ENCODE measurements around the gene SGMS1.
A peak's percentile ranks its signal among the peaks of the same experiment; 100 is the strongest.

The SGMS1 gene

DNA sequence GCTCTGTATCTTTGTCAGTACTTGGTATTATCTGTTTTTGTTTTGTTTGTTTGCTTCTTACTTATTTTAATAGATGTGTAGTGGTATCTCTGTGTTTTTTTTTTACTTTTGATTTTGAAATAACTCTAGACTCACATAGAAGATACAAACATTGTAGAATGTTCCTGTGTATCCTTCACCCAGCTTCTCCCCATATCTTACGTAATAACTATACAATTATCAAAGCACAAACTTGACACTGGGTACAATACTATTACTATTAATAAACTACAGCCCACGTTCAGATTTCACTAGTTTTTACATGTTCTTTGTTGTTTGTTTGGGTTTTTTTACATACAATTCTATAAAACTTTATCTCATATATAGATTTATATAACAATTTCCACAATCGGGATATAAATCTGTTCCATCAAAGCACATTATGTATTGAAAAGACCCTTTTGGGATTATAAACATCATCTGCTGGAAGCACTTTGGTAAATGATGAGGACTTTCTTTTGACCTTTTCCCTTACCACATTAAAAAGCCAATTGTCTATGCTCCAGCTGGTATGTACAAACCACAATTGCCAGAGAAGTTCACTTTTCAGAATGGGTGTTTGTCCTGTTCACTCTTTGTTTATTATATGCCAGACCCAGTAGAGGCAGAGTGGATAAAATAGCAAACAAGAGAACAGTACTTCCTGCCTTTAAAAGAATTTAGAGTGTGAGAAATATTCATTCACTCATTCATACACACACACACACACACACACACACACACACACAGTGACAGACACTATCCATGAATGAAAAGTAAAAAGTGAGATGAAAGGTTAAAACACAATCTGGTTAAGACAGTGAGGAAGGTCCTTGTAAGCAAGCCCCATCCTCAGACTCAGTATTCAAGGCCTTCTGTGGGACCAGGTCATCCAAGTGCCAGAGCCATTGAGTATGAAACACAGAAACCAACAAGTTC, 113.0 kb downstream of the SGMS1 start:
- Histone ChIP-seq H3K4me2 (ENCODE audit: low read length) (peak overlapping the region; percentile 85), H3K36me3 (replicated peaks; ENCODE audit: low read depth, low read length) (no peaks in the 10 kb centered on the region)

GRCh38 chr10:50508315-50509051, 115.3 kb downstream of the SGMS1 start:
- Histone ChIP-seq H3K27ac (ENCODE audit: low read length) (peak overlapping the region; percentile 99), H3K4me1 (ENCODE audit: low read length) (peaks cover 87% of the 10 kb centered on the region), H3K36me3 (replicated peaks; ENCODE audit: low read depth, low read length) (no peaks in the 10 kb centered on the region), H3K4me3 (ENCODE audit: low read length) (peak overlapping the region; percentile 63), H3K9ac (ENCODE audit: low read length) (peak overlapping the region; percentile 68), H3K27me3 (ENCODE audit: low read depth, low read length) (no peaks in the 10 kb centered on the region), H3K9me3 (ENCODE audit: insufficient read depth, low read length) (no peaks in the 10 kb centered on the region), H3K4me2 (ENCODE audit: low read length) (peak overlapping the region; percentile 85), H2AFZ (ENCODE audit: low read depth, low read length) (no peak overlapping the region), H4K20me1 (ENCODE audit: insufficient read depth, low read length) (no peaks in the 10 kb centered on the region), H3K79me2 (ENCODE audit: low read length) (peaks cover 38% of the 10 kb centered on the region)
- peak; percentile 95 for TF ChIP-seq EZH2phosphoT487 (IDR thresholded peaks at IDR 0.05; ENCODE audit: low read depth)
- TF ChIP-seq, protein P1, sequence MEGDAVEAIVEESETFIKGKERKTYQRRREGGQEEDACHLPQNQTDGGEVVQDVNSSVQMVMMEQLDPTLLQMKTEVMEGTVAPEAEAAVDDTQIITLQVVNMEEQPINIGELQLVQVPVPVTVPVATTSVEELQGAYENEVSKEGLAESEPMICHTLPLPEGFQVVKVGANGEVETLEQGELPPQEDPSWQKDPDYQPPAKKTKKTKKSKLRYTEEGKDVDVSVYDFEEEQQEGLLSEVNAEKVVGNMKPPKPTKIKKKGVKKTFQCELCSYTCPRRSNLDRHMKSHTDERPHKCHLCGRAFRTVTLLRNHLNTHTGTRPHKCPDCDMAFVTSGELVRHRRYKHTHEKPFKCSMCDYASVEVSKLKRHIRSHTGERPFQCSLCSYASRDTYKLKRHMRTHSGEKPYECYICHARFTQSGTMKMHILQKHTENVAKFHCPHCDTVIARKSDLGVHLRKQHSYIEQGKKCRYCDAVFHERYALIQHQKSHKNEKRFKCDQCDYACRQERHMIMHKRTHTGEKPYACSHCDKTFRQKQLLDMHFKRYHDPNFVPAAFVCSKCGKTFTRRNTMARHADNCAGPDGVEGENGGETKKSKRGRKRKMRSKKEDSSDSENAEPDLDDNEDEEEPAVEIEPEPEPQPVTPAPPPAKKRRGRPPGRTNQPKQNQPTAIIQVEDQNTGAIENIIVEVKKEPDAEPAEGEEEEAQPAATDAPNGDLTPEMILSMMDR (IDR thresholded peaks at IDR 0.05; ENCODE audit: low read depth, low read length): no peak

More for the DNA sequence above, 113.0 kb downstream of the SGMS1 start:
- Histone ChIP-seq H3K9ac (ENCODE audit: low read length) (peak overlapping the region; percentile 74), H4K20me1 (ENCODE audit: insufficient read depth, low read length) (no peaks in the 10 kb centered on the region), H3K4me3 (ENCODE audit: low read length) (peak overlapping the region; percentile 57; the same call in 1 of the 2 replicates), H3K4me1 (ENCODE audit: low read length) (peaks cover 91% of the 10 kb centered on the region), H3K79me2 (ENCODE audit: low read length) (peaks cover 33% of the 10 kb centered on the region), H3K27ac (ENCODE audit: low read length) (peak overlapping the region; percentile 99), H3K27me3 (ENCODE audit: low read depth, low read length) (no peaks in the 10 kb centered on the region), H3K9me3 (ENCODE audit: insufficient read depth, low read length) (no peaks in the 10 kb centered on the region), H2AFZ (ENCODE audit: low read depth, low read length) (no peak overlapping the region)
- TF ChIP-seq EZH2phosphoT487 (IDR thresholded peaks at IDR 0.05; ENCODE audit: low read depth): no peak
- TF ChIP-seq, protein P1 (IDR thresholded peaks at IDR 0.05; ENCODE audit: low read depth, low read length): no peak

DNA sequence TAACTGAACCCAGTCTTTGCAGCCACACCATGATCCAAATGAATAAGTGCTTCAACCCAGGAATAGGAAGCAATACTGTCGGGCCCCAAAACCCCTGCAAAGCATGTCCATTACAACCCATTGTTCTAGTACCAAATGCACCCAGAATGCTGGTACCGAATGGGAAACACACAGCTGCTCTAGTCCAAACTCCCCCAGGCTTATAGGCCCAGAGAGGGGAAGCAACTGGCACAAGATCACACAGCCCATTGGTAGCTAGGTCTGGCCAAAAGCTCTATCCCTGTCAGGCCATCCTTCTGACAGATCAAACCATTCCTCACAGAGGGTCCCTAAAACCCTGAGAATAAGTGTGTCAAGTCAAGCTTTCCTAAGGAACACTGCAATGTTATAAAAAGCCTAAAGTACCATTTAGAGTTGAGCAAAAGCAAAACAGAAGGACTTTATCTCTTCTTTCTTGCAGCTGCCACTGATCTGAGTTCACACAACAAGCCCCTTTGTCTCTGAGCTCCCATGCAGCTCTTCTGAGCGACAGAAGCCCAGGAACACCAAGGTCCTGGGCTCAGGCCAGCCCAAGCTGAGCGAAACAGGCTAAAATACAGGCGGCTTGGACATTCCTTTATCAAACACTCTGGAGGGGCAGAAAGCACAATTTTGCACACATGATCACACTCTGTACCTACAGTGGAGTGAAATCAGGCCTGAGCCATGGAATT, 116.7 kb downstream of the SGMS1 start:
- Histone ChIP-seq H3K4me1 (ENCODE audit: low read length) (peaks cover 85% of the 10 kb centered on the region), H3K27ac (ENCODE audit: low read length) (no peak overlapping the region; the same call in 1 of the 2 replicates), H4K20me1 (ENCODE audit: insufficient read depth, low read length) (no peaks in the 10 kb centered on the region), H3K4me2 (ENCODE audit: low read length) (peak overlapping the region; percentile 66), H2AFZ (ENCODE audit: low read depth, low read length) (no peak overlapping the region), H3K9me3 (ENCODE audit: insufficient read depth, low read length) (no peaks in the 10 kb centered on the region), H3K9ac (ENCODE audit: low read length) (peak overlapping the region; percentile 54; the same call in 1 of the 2 replicates), H3K36me3 (replicated peaks; ENCODE audit: low read depth, low read length) (no peaks in the 10 kb centered on the region), H3K27me3 (ENCODE audit: low read depth, low read length) (no peaks in the 10 kb centered on the region), H3K4me3 (ENCODE audit: low read length) (no peak overlapping the region), H3K79me2 (ENCODE audit: low read length) (peaks cover 33% of the 10 kb centered on the region)
- TF ChIP-seq, protein P1 (IDR thresholded peaks at IDR 0.05; ENCODE audit: low read depth, low read length): no peak
- no peak for TF ChIP-seq EZH2phosphoT487 (IDR thresholded peaks at IDR 0.05; ENCODE audit: low read depth)
